ENCODE measurements around the gene FAM171A1.
A peak's percentile ranks its signal among the peaks of the same experiment; 100 is the strongest.

The FAM171A1 gene

DNA sequence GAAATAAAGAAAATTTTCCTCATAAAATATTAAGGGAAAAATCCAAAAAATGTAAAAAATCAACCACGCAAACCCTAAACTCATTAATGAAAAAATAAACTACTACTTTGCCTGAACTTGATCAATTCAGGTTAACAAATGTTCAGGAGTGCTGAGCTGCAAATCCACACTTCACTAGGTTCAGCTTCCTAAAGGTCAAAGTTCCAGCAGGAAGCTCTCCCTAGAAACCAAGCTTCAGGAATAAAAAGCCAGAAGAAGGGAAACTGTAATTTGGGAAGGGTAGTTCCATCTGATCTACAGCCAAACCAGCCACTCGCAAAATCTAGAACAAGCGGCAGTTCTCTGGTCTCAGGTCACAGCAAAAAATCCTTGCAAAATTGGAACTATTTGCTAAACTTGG lies 194.8 kb downstream of the FAM171A1 start:
- no peak for DNase-seq

DNA sequence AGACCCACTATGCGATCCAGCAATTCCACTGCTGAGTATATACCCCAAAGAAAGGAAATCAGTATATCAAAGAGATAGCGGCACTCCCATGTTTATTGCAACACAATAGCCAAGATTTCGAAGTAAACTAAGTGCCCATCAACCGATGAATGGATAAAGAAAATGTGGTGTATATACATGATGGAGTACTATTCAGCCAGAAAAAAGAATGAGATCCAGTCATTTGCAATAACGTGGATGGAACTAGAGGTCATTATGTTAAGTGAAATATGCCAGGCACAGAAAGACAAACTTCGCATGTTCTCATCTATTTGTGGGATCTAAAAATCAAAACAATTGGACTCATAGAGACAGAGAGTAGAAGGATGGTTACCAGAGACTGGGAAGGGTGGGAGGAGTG lies 195.5 kb downstream of the FAM171A1 start:
- DNase-seq, result no peak

DNA sequence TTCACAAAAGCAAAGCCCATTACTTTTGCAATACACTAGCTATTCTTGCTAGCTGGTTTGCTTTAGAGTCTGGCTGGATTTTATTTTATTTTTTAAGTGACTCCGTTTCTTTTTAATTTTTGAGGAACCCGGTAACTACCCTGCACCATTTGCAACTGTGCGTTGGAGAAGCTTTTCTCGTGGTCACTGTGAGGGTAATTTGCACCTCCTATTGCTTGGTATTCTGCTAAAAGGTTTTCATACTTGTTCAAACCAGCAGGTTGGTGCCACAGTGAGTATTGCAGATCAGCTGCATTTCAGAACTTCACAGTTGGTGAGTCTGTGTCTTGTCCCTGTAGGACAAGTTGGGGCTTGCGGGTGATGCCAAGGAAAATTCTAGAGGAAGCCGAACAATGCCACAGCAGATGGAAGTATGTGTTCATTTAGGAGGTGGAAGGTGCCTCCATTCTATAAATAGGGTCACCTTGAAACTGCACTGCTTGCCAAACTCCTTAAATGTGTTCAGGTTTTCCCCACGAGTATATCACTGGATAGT lies 198.7 kb downstream of the FAM171A1 start:
- no peak for DNase-seq

DNA sequence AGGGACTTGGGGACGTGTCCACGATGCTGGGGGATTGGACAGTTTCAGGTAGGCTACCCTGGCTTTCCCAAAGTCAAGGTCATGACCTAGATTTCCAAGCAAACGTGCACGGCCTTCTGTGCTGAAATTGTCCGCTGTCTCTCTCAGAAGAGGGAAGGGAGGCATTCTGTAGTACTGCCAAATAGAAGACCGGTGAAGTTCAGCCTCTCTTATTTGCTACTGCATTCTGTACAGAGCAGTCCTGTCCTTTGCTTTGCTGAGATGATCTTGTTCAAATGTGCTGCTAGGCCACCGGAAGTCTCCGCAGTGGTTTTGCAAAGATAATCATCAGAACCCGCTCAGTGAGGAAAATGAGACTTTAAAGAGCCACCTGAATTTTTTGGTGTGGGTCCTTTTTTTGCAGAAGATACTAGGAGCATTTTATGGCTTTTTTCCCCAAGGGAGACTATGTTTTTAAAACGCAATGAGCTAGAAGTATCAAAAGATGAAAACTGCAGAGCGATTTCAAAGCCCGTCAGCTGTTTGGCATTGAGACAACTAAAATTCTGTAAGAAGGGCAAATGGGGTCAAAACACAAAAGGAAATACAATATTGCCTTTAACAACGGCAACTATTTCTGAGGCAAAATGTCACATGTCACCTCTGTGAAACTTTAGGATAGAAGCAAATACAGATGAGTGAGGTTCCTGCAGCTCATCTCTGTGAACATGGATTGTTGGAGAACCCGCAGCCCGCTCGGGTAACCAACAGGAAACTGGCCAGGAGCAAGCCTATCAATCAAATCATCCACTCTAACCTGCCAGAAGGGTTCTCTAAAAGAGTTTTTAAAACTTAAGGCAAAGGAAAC lies 201.3 kb downstream of the FAM171A1 start:
- DNase-seq, result peak in 1 of 58 donors; percentile 8

DNA sequence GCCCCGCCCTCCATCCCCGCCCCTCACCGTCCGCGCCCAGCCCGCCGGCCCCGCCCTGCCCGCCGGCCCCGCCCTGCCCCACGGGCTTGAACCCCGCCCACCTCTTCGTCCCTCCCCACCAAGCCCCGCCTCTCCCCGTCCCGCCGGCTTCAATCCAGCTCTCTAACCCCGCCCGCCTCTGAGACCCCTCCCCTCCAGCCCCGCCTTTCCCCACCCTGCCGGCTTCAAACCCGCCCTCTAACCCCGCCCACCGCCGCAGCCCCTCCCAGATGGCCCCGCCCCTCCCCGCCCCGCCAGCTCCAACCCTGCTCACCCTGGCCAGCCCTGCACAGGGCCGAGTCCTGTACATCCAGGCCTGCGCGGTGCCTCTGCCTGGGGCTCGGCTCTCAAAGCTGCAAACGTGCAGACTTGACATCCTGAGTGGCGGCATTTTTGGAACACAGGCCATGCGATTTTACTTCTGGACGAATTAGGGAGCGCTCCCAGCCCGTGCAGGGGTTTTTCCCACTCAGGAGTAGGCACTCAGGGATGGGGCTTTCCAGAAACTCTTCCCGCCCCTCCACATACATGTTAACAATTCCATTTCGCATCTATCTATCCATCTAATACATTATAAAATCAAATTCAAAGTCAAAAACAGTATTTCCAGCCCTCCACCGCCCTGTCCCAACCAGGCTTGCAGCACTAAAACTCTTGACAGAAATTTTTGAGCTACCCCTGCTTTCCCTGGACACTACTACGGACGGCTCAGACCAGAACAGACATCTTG lies 202.1 kb downstream of the FAM171A1 start:
- DNase-seq, result peak; percentile 28 to 99 (median 96)

DNA sequence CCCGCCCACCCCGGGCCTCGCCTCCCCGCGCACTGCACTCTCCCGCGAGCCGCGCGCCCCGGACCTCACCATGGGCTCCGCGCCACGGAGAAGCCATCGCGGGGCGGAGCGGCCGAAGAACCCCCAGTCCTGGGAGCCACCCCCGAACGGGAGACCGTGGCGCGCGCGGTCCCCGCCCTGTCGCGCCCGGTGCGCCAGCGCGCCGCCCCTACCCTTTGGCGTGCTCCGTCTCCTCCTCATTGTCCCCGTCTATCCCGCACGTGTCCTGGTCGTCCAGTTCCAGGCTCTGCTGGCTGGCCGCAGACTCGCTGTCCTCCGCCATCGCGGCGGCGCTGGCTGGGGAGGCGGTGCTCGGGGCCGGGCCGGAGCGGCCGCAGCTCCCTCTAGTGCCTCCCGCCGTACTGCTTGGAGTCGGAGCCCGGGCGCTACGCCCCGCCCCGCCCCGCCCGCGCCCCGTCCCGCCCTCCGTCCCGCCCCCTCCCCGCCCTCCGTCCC lies 202.8 kb downstream of the FAM171A1 start, which contains the start of gene NMT2:
NMT2 (minus strand) TSS at position 403 of the 495 bp plus-strand sequence; CDS start at position 322, 81 bp downstream.
- peak in 27 of 58 donors; percentile 8 to 97 (median 94) for DNase-seq

DNA sequence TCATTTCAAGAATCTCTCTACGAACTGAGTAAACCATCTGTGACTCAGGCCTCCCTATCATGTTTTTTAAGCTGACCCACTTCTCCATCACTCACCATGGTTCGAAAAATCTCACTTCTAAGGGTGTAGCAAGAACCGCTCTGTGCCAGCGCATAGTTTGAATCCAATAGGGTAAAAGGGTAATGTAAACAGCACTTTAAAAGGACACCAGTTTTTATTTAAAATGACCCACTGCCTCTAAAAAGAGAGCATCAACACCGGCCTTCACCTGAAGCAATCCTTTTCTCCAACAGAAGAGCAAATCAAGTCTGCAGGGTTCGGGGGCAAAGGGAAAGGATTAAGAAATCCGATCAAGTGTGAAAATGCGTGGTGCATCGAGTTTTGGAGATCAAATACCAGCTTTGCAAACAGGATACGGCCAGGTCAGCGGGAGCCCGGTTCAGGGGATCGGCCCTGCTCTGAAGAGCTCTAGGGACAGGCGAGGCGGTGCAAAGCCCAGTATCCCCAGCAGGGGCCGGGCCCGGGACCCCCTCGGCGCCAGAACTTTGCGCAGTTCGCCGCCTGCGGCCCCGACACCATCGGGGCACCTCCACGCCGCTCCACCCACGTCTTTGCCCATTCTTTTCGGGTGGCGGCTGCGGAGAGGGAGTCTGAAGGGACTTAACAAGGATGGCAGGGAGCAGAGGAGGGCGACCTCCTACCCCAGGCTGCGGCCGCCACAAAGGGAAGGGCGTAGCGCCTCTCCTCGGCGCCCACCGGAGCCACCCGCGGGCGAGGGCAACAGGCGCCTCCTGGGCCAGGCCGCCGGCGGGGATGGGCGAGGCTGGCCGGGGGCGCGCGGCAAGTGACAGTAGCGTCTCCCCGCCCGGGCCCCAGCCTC lies 203.4 kb downstream of the FAM171A1 start:
- peak in 43 of 58 donors; percentile 7 to 64 (median 44) for DNase-seq

DNA sequence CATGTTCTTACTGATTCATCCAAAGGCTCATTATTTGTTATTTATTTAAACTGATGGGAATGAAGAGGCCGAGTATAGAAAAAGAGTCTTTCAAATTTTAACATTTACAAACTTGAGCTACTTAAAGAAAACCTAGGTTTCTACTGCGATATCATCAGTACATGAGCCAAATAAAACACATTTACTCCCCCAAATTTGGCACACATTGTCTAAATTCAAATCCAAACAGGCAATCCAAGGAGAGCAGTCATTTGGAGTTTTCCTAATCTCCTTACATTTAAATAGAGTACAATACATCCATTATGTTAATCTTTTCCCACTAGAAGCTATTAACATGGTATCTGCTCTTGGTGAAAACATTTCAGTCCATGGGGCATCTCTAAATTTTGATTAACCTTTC lies 204.8 kb downstream of the FAM171A1 start:
- no peak for DNase-seq

DNA sequence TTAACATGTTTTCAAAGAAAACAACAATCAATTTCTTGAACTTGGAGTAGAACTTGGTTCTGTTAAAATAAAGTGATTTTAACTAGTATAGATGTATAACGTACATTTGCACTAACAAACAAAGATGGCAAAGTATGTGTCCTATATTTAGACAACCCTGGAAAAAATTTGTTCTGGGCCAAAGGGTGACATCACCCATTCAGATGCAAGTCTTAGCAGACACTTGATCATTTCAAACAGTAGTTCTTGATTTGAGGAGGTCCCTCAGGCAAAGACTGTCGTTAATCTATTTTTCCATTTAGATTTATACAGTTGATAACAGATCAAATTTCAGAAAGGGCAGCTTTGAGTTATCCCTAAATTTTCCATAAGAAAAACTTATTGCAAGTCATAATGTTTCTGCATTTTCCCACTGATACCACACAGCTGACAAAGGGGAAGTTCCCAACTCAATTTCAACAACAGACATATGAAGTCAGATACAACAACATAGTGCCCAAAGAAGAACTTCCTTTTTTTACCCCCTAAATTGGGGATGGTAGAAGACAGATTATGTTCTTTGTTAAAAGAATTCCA lies 207.7 kb downstream of the FAM171A1 start:
- no peak for DNase-seq
